ENCODE results near the gene HACD3.
"Not testable (repeated sequence)": the region's sequence is repeated elsewhere in the genome, so short reads cannot be mapped to it uniquely, and the experiment has no call there.

HACD3 gene, protein sequence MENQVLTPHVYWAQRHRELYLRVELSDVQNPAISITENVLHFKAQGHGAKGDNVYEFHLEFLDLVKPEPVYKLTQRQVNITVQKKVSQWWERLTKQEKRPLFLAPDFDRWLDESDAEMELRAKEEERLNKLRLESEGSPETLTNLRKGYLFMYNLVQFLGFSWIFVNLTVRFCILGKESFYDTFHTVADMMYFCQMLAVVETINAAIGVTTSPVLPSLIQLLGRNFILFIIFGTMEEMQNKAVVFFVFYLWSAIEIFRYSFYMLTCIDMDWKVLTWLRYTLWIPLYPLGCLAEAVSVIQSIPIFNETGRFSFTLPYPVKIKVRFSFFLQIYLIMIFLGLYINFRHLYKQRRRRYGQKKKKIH

DNA sequence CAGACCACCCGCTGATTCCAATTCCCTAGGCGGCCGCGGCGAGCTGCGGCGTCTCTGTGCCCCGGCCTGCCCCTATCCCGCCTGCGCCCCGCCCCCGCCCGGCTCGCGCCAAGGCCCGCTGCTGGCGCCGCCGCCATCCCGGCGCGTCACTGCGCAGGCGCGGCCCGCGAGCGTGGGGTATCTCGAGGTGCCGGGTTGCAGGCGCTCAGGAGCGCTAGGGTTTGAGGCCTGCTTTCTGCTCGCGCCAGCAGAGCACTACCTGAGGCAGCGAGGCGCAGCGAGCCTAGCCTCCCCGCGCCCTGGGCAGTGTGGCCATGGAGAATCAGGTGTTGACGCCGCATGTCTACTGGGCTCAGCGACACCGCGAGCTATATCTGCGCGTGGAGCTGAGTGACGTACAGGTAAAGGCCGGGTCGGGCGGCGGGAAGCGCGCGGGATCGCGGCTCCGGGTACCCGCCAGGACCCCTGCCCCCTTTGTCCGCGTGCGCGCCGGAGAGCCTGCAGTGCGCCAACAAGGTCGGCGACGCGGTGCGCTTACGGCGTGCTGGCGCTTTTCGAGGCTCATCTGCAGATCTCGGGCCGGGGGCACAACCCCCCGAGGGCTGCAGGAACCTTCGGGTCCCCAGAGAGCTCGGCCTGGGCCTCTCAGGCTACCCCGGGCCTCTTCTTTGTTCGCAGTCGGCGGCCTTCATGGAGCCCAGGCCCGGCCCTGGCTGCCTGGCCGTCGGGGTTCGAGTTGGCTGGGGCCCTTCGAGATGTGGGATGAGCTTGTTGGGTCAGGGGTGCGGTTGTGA is at the start of gene HACD3:
Gene HACD3 (plus strand): TSS at position 146 of the 794 bp plus-strand sequence. CDS start 169 bp downstream, at position 315.
- DNase-seq, result peak; percentile 83

DNA sequence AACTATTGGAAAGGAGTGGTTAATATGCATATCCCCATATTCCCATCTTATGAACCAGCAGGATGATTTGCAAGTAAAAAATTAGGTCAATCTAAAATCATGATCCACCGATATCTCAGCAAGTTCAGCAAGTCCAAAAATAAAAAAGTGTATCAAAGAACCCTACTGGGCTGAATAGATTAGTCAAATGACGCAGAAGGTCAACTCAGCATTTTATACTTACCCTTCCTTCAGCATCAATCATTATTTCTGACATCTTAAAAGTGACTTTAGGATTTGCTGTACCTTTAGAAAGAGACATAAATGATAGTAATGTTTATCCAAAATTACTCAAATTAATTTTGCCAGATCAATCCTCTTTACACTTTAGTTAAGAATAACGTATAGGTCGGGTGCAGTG is 45.4 kb upstream of the HACD3 start:
- DNase-seq, result no peak

DNA sequence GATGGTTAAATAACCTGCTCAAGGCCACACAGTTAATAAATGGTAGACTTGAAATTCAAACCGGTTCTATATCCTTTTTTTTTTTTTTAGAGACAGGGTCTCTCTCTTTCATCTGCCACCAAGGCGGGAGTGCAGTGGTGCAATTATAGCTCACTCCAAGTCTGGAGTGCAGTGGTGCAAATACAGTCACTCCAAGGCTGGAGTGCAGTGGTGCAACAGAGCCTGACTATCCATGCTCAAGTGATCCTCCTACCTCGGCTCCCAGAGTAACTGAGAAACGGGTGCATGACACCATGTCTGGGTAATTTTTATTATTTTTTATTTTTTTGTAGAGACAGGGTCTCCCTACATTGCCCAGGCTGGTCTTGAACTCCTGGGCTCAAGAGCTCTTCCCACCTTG is 36.2 kb upstream of the HACD3 start:
- DNase-seq, result no peak

DNA sequence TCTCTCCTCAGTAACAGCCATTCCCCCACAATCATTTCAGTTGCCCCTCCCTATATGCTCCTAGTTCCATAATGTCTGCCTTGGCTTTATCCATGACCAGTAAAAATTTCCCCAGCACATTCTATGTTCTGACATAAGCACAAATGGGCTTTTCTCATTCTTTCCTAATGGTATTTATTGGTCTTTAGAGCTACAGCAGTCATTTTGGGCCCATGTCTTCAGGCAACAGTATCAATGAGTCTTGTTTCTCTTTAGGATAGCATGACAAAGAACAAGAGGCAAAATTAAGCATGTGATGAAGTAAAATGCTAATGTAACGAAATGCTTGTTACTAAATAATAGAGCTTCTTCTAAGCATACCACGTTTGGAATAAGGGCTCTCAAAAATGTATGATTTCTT is 20.9 kb upstream of the HACD3 start:
- no peak for DNase-seq

DNA sequence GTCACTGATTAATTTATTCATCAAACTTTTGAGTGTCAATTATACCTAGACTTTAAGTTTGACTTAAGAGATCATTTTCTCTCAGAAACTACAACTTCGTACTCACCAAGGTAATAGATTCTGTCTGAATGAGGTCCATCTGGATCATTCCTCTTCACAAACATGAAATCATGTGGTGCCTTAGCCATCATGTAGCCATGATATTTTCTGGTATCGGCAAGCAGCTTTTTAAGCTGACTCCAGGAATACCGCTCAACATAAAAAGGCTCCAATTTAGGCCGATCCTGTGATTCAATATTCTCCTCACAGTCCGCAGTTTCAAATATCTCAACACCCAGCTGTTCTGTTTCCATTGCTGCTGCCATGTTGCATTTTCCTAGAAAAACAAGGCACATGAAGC is 18.1 kb upstream of the HACD3 start:
- no peak for DNase-seq

DNA sequence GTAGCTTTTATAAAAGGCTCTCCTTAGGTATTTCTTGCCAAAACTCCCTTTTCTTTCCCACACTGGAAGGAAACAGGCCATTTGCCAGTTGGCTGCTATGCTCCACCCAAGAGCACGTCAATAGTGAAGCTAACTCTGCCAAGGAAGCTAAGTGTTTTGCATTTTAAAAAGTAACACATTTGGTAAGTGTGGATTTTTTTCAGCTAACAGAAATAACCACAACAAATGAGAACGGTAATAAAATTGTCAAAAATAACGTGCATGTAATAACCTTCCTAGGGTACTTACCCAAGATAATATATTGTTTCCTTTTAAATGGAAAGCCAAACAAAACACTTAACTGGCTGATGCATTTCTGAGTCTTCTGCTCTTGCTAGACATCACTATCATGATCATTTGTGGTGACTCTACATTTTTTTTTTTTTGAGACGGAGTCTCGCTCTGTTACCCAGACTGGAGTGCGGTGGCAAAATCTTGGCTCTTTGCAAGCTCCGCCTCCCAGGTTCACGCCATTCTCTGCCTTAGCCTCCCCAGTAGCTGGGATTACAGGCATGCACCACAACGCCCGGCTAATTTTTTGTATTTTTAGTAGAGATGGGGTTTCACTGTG is 17.4 kb upstream of the HACD3 start:
- no peak for DNase-seq

DNA sequence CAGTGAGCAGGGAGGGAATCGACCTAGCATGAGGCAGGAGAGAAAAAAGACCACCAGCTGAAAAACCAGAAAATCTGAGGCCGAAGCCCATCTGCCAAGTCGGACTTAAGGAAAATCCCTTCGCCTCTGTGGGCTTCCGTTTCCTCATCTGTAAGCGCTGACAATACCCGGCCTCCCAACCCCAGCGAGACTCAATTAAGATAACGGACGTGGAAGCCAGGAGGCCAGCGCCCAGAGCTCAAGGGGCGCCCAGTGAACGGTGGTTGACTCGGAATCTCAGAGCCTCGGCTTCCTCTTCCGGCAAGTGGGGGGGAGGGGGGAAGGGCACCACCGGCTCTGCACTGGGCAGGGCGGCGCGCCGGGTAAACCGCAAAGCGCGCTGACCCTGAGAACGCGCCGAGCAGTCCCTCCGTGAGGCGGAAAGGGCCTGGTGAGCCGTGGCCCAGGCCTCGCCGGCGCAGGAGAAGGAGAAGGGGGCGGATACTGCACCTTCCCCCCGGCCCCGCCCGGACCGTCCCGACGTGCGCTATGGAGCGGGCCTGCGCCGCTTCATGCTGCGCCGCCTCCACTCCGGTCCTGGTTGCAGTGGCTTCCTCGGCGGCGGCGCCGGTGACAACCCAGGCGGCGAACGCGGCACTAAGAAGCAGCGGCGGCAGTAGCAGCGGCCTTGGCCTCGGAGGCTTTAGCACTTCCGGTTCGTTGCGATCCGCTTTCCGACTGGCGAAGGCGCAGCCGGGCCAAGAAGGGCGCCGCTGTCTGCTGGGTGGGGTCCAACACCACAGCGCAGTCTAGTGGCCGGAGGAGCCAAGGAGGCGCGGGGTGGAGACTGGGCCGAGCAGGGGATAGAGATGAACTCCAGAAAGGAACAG is 13.0 kb upstream of the HACD3 start, which contains the start of gene DPP8:
Gene DPP8 (minus strand): TSS at position 693 of the 869 bp plus-strand sequence. CDS start 5,136 bp downstream, outside the sequence.
- peak; percentile 89 for DNase-seq

DNA sequence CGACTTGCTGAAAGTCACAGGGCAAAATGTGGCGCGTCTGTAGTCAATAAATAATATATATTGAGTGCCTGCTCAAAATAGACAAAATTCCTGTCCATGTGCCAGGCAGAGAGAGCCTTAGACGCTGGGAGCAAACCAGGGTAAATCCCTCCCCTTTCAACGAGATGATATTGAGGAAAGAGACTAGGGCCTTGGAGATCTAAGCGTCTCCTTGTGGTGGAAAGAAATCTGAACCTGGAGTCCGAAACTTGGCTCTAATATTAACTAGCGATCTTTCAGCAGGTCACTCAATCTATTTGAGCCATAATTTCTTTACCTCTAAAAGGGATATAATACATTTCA is 12.4 kb upstream of the HACD3 start:
- DNase-seq, result no peak

DNA sequence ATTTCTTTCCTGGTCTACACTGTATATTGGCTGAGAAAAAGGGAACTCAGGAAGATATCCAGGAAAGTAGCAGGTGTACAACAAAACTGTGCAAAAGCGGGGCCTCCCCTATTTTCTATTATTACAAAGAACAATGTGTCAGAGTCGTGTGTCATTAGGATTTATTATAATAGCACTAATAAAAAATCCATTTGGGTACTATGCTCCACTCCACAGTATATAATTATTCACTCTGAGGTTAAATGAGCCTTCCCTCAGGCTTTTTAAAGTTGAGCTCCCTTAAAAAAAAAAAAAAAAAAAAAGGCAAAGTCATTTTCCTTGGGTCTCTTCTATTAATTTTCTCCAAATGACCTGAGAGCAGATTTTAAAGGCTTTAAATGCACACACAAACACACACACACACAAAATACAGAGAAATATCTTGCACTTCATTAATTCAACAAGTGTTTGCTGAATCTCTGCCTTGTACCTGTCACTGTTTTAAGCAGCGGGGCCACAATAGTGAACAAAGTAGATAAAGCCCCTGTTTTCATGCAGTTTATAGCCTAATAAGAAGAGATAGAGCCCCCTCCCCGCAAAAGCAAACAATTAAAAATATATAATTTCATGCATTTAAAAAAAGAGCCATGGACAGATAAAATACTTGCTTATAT is 11.5 kb upstream of the HACD3 start:
- no peak for DNase-seq

DNA sequence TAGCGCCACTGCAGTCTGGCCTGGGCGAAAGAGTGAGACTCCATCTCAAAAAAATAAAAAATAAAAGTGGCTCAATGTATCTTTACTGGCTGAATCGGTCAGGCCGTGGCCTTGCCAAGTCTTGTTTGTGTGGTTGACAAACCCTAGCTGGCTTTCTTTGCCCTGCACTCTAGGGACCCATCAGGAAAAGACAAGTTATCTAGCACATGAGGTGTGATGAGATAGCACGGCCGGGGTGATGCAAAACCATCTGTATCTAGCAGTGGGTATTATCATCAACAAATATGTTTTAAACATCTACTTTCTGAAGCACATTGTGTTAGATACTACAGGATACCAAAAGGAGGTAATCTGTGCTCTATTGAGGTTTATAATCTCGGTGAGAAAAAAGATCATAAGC is 8.9 kb upstream of the HACD3 start:
- no peak for DNase-seq

DNA sequence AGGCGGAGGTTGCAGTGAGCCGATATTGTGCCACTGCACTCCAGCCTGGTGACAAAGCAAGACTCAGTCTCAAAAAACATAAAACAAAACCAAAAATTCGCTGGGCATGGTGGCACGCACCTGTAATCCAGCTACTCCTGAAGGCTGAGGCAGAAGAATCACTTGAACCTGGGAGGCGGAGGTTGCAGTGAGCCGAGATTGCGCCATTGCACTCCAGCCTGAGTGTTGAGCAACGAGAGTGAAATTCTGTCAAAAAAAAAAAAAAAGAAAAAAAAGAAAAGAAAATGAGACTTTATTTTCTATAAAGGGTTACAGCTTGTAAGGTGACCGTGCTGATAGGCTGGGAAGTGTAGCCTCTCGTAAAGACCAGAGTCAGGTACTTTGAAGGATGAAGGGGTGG is 6.0 kb upstream of the HACD3 start:
- no peak for DNase-seq

DNA sequence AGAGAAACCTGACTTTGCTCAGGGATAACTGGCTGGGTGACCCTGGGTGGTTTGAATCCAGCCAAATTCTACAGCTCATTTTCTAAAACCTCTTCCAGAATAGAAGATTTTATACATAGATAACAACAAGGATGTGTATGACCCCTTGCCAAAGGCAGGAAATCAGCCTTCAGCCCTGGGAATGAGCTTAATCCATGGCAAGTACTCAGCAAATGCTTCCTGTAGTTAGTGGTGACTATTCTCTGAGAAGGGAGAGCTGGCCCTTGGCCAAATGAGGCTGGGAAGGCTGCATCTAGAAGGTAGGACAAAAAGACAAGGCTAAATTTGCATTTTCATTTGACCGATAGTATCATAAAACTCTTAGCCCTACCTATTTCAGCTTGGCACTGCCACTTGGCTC is 4.6 kb upstream of the HACD3 start:
- no peak for DNase-seq

DNA sequence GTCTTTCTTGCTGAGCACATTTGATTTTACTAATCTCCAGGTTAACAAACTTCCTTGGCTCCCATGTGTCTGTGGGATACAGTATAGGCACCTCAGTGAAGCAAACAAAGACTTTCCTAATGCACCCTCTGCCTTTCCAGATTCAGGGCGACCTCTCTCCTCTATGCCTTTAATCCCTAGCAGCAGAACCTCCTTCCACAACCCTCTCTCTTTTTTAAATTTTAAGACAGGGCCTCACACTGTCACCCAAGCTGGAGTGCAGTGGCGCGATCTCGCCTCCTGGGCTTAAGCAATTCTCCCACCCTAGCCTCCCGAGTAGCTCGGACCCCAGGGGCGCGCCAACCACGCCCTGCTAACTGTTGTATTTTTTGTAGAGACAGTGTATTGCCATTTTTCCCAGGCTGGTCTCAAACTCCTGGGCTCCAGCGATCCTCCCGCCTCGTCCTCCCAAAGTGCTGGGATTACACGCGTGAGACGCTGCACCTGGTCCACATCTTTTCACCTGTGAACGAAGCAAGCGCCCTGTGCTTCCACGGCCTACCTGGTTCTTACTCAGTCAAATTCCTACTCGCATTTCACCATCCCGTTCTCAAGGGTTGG is 1.7 kb upstream of the HACD3 start:
- DNase-seq, result no peak

DNA sequence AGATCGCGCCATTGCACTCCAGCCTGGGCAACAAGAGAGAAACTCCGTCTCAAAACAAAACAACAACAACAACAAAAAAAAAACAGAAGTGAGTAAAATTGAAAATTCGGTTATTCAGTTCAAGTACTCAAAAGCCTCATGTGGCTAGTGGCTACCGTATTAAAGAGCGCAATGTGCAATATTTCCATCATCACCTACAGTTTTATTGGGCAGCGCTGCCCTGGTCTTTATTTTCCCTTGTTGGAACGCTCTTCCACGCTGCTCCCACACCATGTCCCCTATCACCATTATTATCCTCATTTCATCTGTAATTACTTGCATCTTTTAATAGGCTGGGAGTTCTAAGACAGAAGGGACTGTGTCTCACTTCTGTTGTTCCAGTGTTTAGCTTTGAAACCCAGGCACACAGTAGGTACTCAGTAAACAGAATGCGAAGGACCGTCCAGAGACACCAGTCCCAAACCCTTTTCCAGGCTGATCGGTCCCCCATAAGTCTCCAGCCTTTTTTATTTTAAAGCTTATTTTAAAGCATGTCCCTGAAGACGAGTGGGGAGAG is 423 bp upstream of the HACD3 start:
- no peak for DNase-seq

DNA sequence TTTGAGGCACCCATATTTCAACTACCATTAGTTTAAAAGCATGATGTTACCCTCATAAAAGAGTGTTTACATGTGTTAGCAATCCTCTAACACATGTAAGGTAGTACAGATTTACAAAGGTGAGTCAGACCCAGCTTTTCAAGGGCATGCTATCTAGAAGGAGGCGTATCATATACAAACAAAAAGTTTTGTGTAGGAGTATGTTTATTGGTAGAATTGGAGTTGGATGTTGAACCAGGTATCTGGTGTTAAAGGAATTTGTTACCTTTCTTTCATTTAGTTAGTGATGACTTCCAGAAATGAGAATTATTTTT is 2.4 kb downstream of the HACD3 start:
- DNase-seq, result peak; percentile 13

DNA sequence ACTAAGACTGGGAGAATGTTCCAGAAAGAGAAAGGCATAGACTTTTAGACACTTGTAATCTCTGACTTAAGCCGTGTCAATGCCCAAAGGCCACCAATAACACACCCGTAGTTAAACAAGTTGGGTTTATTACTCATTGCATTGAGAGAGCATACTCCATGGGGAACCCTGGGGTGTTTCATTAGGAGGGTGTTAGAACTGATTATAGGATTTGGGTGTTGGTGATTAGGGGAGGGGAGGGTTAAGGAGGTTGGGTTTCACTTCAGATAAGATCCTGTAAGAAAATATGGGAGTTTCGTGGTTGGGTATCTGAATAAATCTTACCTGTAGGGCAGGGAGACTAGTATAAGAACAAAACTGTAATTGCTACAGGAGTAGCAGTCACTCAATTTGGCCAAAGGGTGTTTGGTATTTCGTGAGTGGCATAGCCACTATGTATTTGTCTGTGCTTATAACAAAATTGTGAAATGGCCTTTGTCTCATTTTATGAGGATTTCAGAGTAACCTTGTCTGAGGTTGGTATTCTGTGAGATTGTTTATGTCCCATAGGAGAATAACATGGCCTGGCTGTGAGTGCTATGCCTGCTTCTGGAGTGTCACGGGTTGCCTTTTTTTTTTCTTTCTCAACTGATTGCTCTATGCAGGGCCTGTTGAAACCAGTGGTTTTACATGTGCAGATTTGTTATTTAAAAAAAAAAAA is 2.9 kb downstream of the HACD3 start:
- DNase-seq, result no peak

DNA sequence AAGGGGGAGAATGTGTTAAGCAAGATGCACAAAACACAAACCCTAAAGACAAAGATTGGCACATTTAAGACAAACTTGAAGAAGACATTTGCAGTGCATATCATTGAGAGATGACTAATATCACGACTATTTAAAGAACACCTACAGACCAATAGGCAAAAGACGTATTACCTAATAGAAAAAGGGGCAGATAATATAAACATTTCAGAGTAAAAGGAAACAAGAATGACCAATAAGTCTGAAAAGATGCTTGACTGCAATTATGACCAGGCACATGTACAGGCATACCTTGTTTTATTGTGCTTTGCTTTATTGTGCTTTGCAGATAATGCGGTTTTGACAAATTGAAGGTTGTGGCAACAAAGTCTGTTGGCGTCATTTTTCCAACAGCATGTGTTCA is 4.9 kb downstream of the HACD3 start:
- DNase-seq, result no peak

DNA sequence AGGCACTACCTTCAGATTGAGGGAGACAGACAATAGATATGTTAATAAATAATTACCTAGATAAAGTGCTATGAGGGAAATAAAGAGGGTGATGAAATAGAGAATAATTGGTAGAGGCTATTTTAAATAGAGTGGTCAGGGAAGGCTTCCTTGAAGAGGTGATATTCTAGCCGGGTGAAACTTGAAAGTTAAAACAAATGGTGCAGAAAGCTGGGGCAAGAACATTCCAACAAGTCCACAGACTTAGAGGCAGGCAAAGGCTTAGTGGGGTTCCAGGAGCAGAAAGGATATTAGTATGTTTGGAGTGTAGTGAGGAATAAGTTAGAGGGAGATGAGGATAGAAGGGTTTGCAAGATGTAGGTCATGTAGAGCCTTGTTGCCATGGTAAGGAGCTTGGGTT is 10.1 kb downstream of the HACD3 start:
- DNase-seq, result no peak

DNA sequence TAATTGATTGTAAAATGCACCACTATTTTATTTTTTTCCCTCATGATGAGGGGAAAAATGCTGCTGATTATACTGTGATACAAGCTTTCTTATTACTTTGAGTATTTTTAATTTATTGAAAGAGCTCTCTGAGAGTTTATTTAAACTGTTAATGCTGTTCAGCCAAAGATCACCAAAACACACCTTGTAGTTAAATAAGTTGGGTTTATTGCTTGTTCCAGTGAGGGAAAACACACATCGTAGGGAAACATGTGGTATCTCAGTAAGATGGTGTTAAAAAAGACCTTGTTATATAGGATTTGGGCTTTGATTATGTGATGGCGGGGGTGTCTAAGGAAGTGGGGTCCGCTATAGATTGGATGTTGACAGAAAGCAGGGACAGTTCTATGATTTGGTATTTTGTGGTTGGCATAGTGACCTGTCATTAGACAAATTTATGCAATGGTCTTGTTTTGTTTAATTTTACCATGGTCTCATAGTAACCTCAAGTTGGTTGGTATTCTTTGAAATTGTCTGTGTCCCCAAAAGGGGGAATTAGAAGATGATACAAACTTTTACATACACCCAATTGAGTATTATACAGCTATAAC is 11.1 kb downstream of the HACD3 start:
- DNase-seq, result no peak

DNA sequence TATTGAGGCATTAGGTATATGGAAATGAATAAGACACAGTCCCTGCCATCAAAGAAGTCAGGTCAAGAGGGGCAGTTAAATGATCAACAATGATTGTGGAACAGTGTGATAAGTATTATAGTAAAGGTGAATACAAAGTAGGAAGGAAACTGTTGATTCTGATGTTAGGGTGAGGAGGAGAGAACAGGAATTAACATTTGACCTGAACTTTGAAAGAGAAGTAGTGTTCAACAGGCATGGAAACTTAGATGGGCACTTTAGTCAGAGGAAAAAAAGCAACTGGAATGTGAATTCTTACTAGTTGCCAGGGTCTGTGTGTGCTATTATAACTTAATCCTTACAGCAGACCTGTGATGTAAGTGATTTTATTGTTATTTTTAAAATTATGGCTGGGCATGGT is 17.6 kb downstream of the HACD3 start:
- DNase-seq, result no peak

DNA sequence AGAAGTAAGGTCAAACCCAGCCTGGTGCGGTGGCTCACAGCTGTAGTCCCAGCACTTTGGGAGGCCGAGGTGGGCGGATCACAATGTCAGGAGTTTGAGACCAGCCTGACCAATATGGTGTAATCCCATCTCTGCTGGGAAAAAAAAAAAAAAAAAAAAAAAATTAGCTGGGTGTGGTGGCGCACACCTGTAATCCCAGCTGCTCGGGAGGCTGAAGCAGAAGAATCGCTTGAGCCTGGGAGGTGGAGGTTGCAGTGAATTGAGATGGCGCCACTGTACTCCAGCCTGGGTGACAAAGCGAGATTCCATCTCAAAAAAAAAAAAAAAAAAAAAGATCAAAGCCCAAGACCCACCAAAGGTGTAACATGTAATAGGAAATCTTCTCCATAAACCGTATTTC is 19.0 kb downstream of the HACD3 start:
- not testable (repeated sequence) for DNase-seq
